ENCODE measurements around the gene ADARB2. TPM values are rescaled to one million over a fixed set of nuclear protein-coding genes. Genes with fewer than 3 reads are reported as not detected.

The ADARB2 gene
- polyA plus RNA-seq, 1 of the 3 experiments (the other 2 are of a cell fraction), result not detected

- TF ChIP-seq RFX5 (IDR thresholded peaks at IDR 0.05; ENCODE audit: low read length) (no peak), FOSL2 (IDR thresholded peaks at IDR 0.05; ENCODE audit: borderline replicate concordance, low read depth) (no peak), RCOR1 (IDR thresholded peaks at IDR 0.05; ENCODE audit: low read length) (no peak), SIN3A (IDR thresholded peaks at IDR 0.05; ENCODE audit: borderline replicate concordance, low read depth, low read length) (no peak), GABPA (IDR thresholded peaks at IDR 0.05; ENCODE audit: low read depth) (no peak), MAX (IDR thresholded peaks at IDR 0.05; ENCODE audit: low read depth) (no peak), RXRA (IDR thresholded peaks at IDR 0.05; ENCODE audit: borderline replicate concordance, low read depth) (no peak), USF1 (IDR thresholded peaks at IDR 0.05; ENCODE audit: borderline replicate concordance, low read depth) (no peak), FOXJ3 (CRISPR knock-in tag; IDR thresholded peaks at IDR 0.05) (no peak), RAD21 (IDR thresholded peaks at IDR 0.05; ENCODE audit: low read length) (no peak), YY1 (IDR thresholded peaks at IDR 0.05; ENCODE audit: low read depth) (no peak), MEF2A (IDR thresholded peaks at IDR 0.05; ENCODE audit: borderline replicate concordance, low read depth) (no peak), NFIC (IDR thresholded peaks at IDR 0.05; ENCODE audit: borderline replicate concordance) (no peak), CHD2 (IDR thresholded peaks at IDR 0.05; ENCODE audit: low read length, partially characterized antibody) (no peak), TEAD4 (IDR thresholded peaks at IDR 0.05; ENCODE audit: borderline replicate concordance, insufficient read depth) (no peak), TCF12 (IDR thresholded peaks at IDR 0.05) (no peak)
- Histone ChIP-seq H3K27ac (ENCODE audit: low read depth in 2 of 2, low read length in 1 of 2) (no peak overlapping the region), H3F3A (replicated peaks; ENCODE audit: insufficient read depth) (no peaks in the 10 kb centered on the region), H3K79me2 (ENCODE audit: insufficient read depth) (no peaks in the 10 kb centered on the region), H2AFZ (ENCODE audit: low read depth) (no peak overlapping the region), H3K36me3 (replicated peaks in 1 of 2; ENCODE audit: control insufficient read depth in 1 of 2, insufficient read depth in 2 of 2, low read length in 1 of 2) (no peaks in the 10 kb centered on the region), H3K27me3 (ENCODE audit: insufficient read depth) (no peaks in the 10 kb centered on the region), H3K9ac (no peak overlapping the region), H3K9me2 (no peaks in the 10 kb centered on the region), H3K9me3 (no peaks in the 10 kb centered on the region), H3K4me3 (ENCODE audit: low read depth in 2 of 2, low read length in 1 of 2) (no peak overlapping the region), H4K20me1 (ENCODE audit: insufficient read depth) (no peaks in the 10 kb centered on the region), H3K4me2 (no peak overlapping the region), H3K4me1 (ENCODE audit: control insufficient read depth in 1 of 2, insufficient read depth in 2 of 2, low read depth in 1 of 2, low read length in 1 of 2) (no peaks in the 10 kb centered on the region; a peak in 1 of 4 replicates)
- 46% methylated on average over 7 of the region's 7 CpGs for WGBS (ENCODE audit: low lambda C conversion rate)
- DNase-seq, result no peak
- POLR2A ChIA-PET, result no interaction called here
- CTCF ChIA-PET, result interaction anchor here (0.6 kb wide), 1 partner anchor 602 kb away, joined by 3 read pairs; no protein-coding TSS in a partner anchor
Observed at GRCh38 chr10:1309617-1310270, 427.6 kb downstream of the ADARB2 start.

- Histone ChIP-seq H4K20me1 (ENCODE audit: insufficient read depth) (no peaks in the 10 kb centered on the region), H3K9ac (no peak overlapping the region), H3K27ac (ENCODE audit: low read depth in 2 of 2, low read length in 1 of 2) (no peak overlapping the region), H3K9me2 (no peaks in the 10 kb centered on the region), H3K9me3 (no peaks in the 10 kb centered on the region), H3K4me2 (no peak overlapping the region), H3K4me3 (ENCODE audit: low read depth in 2 of 2, low read length in 1 of 2) (no peak overlapping the region), H3K79me2 (ENCODE audit: insufficient read depth) (no peaks in the 10 kb centered on the region), H3F3A (replicated peaks; ENCODE audit: insufficient read depth) (no peaks in the 10 kb centered on the region), H3K36me3 (replicated peaks in 1 of 2; ENCODE audit: control insufficient read depth in 1 of 2, insufficient read depth in 2 of 2, low read length in 1 of 2) (no peaks in the 10 kb centered on the region), H3K4me1 (ENCODE audit: control insufficient read depth in 1 of 2, insufficient read depth in 2 of 2, low read depth in 1 of 2, low read length in 1 of 2) (no peaks in the 10 kb centered on the region; a peak in 1 of 4 replicates), H3K27me3 (ENCODE audit: insufficient read depth) (no peaks in the 10 kb centered on the region), H2AFZ (ENCODE audit: low read depth) (no peak overlapping the region)
- DNase-seq, result no peak
- ChIA-PET CTCF (no interaction called here), POLR2A (no interaction called here)
- WGBS (ENCODE audit: low lambda C conversion rate), result 23% methylated on average over 4 of the region's 8 CpGs
- no peak for TF ChIP-seq ELF1 (IDR thresholded peaks at IDR 0.05)
- no peak for TF ChIP-seq CHD2 (IDR thresholded peaks at IDR 0.05; ENCODE audit: low read length, partially characterized antibody)
- TF ChIP-seq EP300 (IDR thresholded peaks at IDR 0.05; ENCODE audit: borderline replicate concordance in 1 of 2, low read depth in 1 of 2, low read length in 1 of 2), result no peak
- TF ChIP-seq SMC3 (IDR thresholded peaks at IDR 0.05; ENCODE audit: low read depth, low read length), result no peak
- TF ChIP-seq RXRA (IDR thresholded peaks at IDR 0.05; ENCODE audit: borderline replicate concordance, low read depth), result no peak
- TF ChIP-seq PBX3 (IDR thresholded peaks at IDR 0.05), result no peak
- TF ChIP-seq MAX (IDR thresholded peaks at IDR 0.05; ENCODE audit: low read depth), result no peak
- TF ChIP-seq MXI1 (IDR thresholded peaks at IDR 0.05; ENCODE audit: low read depth, low read length), result no peak
- TF ChIP-seq EZH2phosphoT487 (IDR thresholded peaks at IDR 0.05; ENCODE audit: borderline replicate concordance, low read depth), result no peak
- no peak for TF ChIP-seq YY1 (IDR thresholded peaks at IDR 0.05; ENCODE audit: low read depth)
- TF ChIP-seq NFIC (IDR thresholded peaks at IDR 0.05; ENCODE audit: borderline replicate concordance), result no peak
- TF ChIP-seq ZBTB33 (IDR thresholded peaks at IDR 0.05; ENCODE audit: borderline replicate concordance, low read depth), result no peak
- no peak for TF ChIP-seq GABPA (IDR thresholded peaks at IDR 0.05; ENCODE audit: low read depth)
- TF ChIP-seq FOXM1 (IDR thresholded peaks at IDR 0.05; ENCODE audit: low read depth), result no peak
- TF ChIP-seq FOXJ3 (CRISPR knock-in tag; IDR thresholded peaks at IDR 0.05), result no peak
Observed at GRCh38 chr10:1308962-1309616, 428.2 kb downstream of the ADARB2 start.
